OCI-LY1 (cell line): ENCODE data around the gene EXOC5.

Source experiments
- EZH2 ChIP-seq: fragments of 200-600 bp; sonication (generic), shearing (Covaris generic); IDR thresholded peaks from 2 replicates; pipeline ENCODE4 v1.8.0; 2017; ENCODE audit warnings: borderline replicate concordance, mixed run types, mild to moderate bottlenecking, antibody characterized with exemption, low read length, moderate library complexity, mixed read lengths
- TF ChIP-seq, protein P1 (sequence below): fragments of 200-600 bp; sonication (generic), shearing (Covaris generic); IDR thresholded peaks from 2 replicates; pipeline ENCODE4 v1.5.1; 2017; ENCODE audit warnings: mild to moderate bottlenecking, antibody characterized with exemption, low read length, moderate library complexity, mixed read lengths

DNA sequence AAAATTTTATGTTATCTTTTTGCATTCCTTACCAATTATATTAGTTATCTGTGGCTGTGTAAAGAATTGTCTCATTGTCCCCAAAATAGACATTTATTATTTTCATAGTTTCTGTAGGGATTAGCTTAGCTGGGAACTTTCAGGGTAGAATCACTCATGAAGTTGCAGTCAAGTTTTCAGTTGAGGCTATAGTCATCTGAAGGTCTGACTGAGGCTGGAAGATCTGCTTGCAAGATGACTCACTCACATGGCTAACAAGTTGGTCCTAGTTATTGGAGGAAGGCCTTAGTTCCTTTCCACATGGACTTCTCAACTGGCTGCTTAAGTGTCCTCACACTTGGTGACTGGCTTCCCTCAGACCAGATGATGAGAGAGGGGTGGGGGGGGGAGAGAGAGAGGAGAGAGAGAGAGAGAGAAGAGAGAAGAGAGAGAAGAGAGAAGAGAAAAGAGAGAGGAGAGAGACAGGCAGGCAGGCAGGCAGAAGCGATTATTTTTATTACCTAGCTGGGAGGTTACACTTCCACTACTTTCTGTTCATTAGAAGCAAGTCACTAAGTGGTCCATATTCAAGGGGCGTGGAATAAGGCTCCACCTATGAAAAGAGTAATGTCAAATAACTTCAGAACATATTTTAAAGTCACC lies 6.4 kb upstream of the EXOC5 start:
- TF ChIP-seq, protein P1, sequence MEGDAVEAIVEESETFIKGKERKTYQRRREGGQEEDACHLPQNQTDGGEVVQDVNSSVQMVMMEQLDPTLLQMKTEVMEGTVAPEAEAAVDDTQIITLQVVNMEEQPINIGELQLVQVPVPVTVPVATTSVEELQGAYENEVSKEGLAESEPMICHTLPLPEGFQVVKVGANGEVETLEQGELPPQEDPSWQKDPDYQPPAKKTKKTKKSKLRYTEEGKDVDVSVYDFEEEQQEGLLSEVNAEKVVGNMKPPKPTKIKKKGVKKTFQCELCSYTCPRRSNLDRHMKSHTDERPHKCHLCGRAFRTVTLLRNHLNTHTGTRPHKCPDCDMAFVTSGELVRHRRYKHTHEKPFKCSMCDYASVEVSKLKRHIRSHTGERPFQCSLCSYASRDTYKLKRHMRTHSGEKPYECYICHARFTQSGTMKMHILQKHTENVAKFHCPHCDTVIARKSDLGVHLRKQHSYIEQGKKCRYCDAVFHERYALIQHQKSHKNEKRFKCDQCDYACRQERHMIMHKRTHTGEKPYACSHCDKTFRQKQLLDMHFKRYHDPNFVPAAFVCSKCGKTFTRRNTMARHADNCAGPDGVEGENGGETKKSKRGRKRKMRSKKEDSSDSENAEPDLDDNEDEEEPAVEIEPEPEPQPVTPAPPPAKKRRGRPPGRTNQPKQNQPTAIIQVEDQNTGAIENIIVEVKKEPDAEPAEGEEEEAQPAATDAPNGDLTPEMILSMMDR: no peak
- TF ChIP-seq EZH2: no peak
